ENCODE measurements around the gene KIRREL3.

The KIRREL3 gene

GRCh38 chr11:126528075-126528474, 472.5 kb downstream of the KIRREL3 start:
- Histone ChIP-seq H4K20me1 (ENCODE audit: insufficient read depth, low read length) (no peaks in the 10 kb centered on the region), H3K4me3 (ENCODE audit: low read length) (no peak overlapping the region), H3K4me1 (ENCODE audit: low read length) (no peaks in the 10 kb centered on the region), H3K4me2 (ENCODE audit: low read length) (no peak overlapping the region), H3K9me3 (ENCODE audit: insufficient read depth, low read length) (no peaks in the 10 kb centered on the region), H3K27ac (ENCODE audit: low read length) (no peak overlapping the region), H3K9ac (ENCODE audit: low read length) (no peak overlapping the region), H3K79me2 (ENCODE audit: low read length) (no peaks in the 10 kb centered on the region), H2AFZ (ENCODE audit: low read depth, low read length) (no peak overlapping the region), H3K36me3 (replicated peaks; ENCODE audit: low read depth, low read length) (no peaks in the 10 kb centered on the region), H3K27me3 (ENCODE audit: low read depth, low read length) (peaks cover 23% of the 10 kb centered on the region)
- TF ChIP-seq EZH2phosphoT487 (IDR thresholded peaks at IDR 0.05; ENCODE audit: low read depth): no peak
- TF ChIP-seq CTCF (IDR thresholded peaks at IDR 0.05; ENCODE audit: low read depth, low read length): no peak

GRCh38 chr11:126527651-126528050, 472.9 kb downstream of the KIRREL3 start:
- no peak overlapping the region for H3K27ac ChIP-seq (ENCODE audit: low read length)
- no peak overlapping the region for H3K9ac ChIP-seq (ENCODE audit: low read length)
- H3K4me2 ChIP-seq (ENCODE audit: low read length): no peak overlapping the region
- H3K4me3 ChIP-seq (ENCODE audit: low read length): no peak overlapping the region
- H3K79me2 ChIP-seq (ENCODE audit: low read length): no peaks in the 10 kb centered on the region
- no peak overlapping the region for H2AFZ ChIP-seq (ENCODE audit: low read depth, low read length)
- H4K20me1 ChIP-seq (ENCODE audit: insufficient read depth, low read length): no peaks in the 10 kb centered on the region
- peaks cover 27% of the 10 kb centered on the region for H3K27me3 ChIP-seq (ENCODE audit: low read depth, low read length)
- H3K36me3 ChIP-seq (replicated peaks; ENCODE audit: low read depth, low read length): no peaks in the 10 kb centered on the region
- H3K4me1 ChIP-seq (ENCODE audit: low read length): no peaks in the 10 kb centered on the region
- H3K9me3 ChIP-seq (ENCODE audit: insufficient read depth, low read length): no peaks in the 10 kb centered on the region
- TF ChIP-seq EZH2phosphoT487 (IDR thresholded peaks at IDR 0.05; ENCODE audit: low read depth) (no peak), CTCF (IDR thresholded peaks at IDR 0.05; ENCODE audit: low read depth, low read length) (no peak)

GRCh38 chr11:126526471-126526870, 474.1 kb downstream of the KIRREL3 start:
- H3K4me3 ChIP-seq (ENCODE audit: low read length): no peak overlapping the region
- no peak overlapping the region for H3K4me2 ChIP-seq (ENCODE audit: low read length)
- no peaks in the 10 kb centered on the region for H3K36me3 ChIP-seq (replicated peaks; ENCODE audit: low read depth, low read length)
- no peaks in the 10 kb centered on the region for H3K9me3 ChIP-seq (ENCODE audit: insufficient read depth, low read length)
- no peak overlapping the region for H2AFZ ChIP-seq (ENCODE audit: low read depth, low read length)
- no peaks in the 10 kb centered on the region for H4K20me1 ChIP-seq (ENCODE audit: insufficient read depth, low read length)
- peaks cover 35% of the 10 kb centered on the region for H3K27me3 ChIP-seq (ENCODE audit: low read depth, low read length)
- no peaks in the 10 kb centered on the region for H3K4me1 ChIP-seq (ENCODE audit: low read length)
- TF ChIP-seq EZH2phosphoT487 (IDR thresholded peaks at IDR 0.05; ENCODE audit: low read depth) (no peak), CTCF (IDR thresholded peaks at IDR 0.05; ENCODE audit: low read depth, low read length) (no peak)
- H3K9ac ChIP-seq (ENCODE audit: low read length): no peak overlapping the region
- H3K79me2 ChIP-seq (ENCODE audit: low read length): no peaks in the 10 kb centered on the region
- H3K27ac ChIP-seq (ENCODE audit: low read length): no peak overlapping the region

- TF ChIP-seq CTCF (IDR thresholded peaks at IDR 0.05; ENCODE audit: low read depth, low read length) (no peak), EZH2phosphoT487 (IDR thresholded peaks at IDR 0.05; ENCODE audit: low read depth) (no peak)
- no peaks in the 10 kb centered on the region for H3K4me1 ChIP-seq (ENCODE audit: low read length)
- H3K4me3 ChIP-seq (ENCODE audit: low read length): no peak overlapping the region
- H3K79me2 ChIP-seq (ENCODE audit: low read length): no peaks in the 10 kb centered on the region
- no peaks in the 10 kb centered on the region for H3K9me3 ChIP-seq (ENCODE audit: insufficient read depth, low read length)
- H2AFZ ChIP-seq (ENCODE audit: low read depth, low read length): no peak overlapping the region
- H3K27me3 ChIP-seq (ENCODE audit: low read depth, low read length): peaks cover 35% of the 10 kb centered on the region
- H3K4me2 ChIP-seq (ENCODE audit: low read length): no peak overlapping the region
- H4K20me1 ChIP-seq (ENCODE audit: insufficient read depth, low read length): no peaks in the 10 kb centered on the region
- no peak overlapping the region for H3K9ac ChIP-seq (ENCODE audit: low read length)
- H3K36me3 ChIP-seq (replicated peaks; ENCODE audit: low read depth, low read length): no peaks in the 10 kb centered on the region
- no peak overlapping the region for H3K27ac ChIP-seq (ENCODE audit: low read length)
Measured at GRCh38 chr11:126525702-126526101, 474.9 kb downstream of the KIRREL3 start.
